ENCODE measurements around the gene THRAP3. TPM values are rescaled to one million over a fixed set of nuclear protein-coding genes. Genes with fewer than 3 reads are reported as not detected.

Gene THRAP3
- total RNA-seq, 1 donor from 2014 or later = 81.0 TPM

- Histone ChIP-seq H3K4me3 (no peak overlapping the region), H3K27me3 (ENCODE audit: low read depth) (no peaks in the 10 kb centered on the region), H3K9me3 (no peaks in the 10 kb centered on the region), H3K4me1 (peaks cover 41% of the 10 kb centered on the region), H3K36me3 (peaks cover 80% of the 10 kb centered on the region), H3K27ac (peak overlapping the region; percentile 72)
- DNase-seq = no peak
- ATAC-seq = no peak
- no peak for TF ChIP-seq CTCF (IDR thresholded peaks at IDR 0.05)
- intact Hi-C loops (cut with DNase I) = no loop called here
These were observed 125.6 kb downstream of the THRAP3 start for GRCh38 chr1:36349839-36350238.

- DNase-seq (peak; percentile 66), ATAC-seq (peak; percentile 78 to 86)
- intact Hi-C loops (cut with DNase I) = no loop called here
- Histone ChIP-seq H3K27me3 (ENCODE audit: low read depth) (no peaks in the 10 kb centered on the region), H3K4me1 (peaks cover 41% of the 10 kb centered on the region), H3K9me3 (no peaks in the 10 kb centered on the region), H3K27ac (peak overlapping the region; percentile 72), H3K36me3 (peaks cover 80% of the 10 kb centered on the region), H3K4me3 (no peak overlapping the region)
- no peak for TF ChIP-seq CTCF (IDR thresholded peaks at IDR 0.05)
These were observed 126.5 kb downstream of the THRAP3 start for GRCh38 chr1:36350659-36351226.

GRCh38 chr1:36351227-36351977 lies 127.2 kb downstream of the THRAP3 start:
- H3K27me3 ChIP-seq (ENCODE audit: low read depth) = no peaks in the 10 kb centered on the region
- H3K4me3 ChIP-seq = no peak overlapping the region
- H3K27ac ChIP-seq = peak overlapping the region; percentile 72
- no peaks in the 10 kb centered on the region for H3K9me3 ChIP-seq
- H3K36me3 ChIP-seq = peaks cover 81% of the 10 kb centered on the region
- peaks cover 41% of the 10 kb centered on the region for H3K4me1 ChIP-seq
- ATAC-seq (peak; percentile 43 to 49), DNase-seq (no peak)
- no peak for TF ChIP-seq CTCF (IDR thresholded peaks at IDR 0.05)
- intact Hi-C loops (cut with DNase I) = no loop called here

GRCh38 chr1:36352125-36352909 lies 128.1 kb downstream of the THRAP3 start:
- Histone ChIP-seq H3K4me3 (no peak overlapping the region), H3K36me3 (peaks cover 79% of the 10 kb centered on the region), H3K4me1 (peaks cover 41% of the 10 kb centered on the region), H3K9me3 (no peaks in the 10 kb centered on the region), H3K27ac (peak overlapping the region; percentile 72), H3K27me3 (ENCODE audit: low read depth) (no peaks in the 10 kb centered on the region)
- DNase-seq (no peak), ATAC-seq (no peak)
- no peak for TF ChIP-seq CTCF (IDR thresholded peaks at IDR 0.05)
- intact Hi-C loops (cut with DNase I) = no loop called here

- no peak overlapping the region for H3K27ac ChIP-seq
- H3K9me3 ChIP-seq = no peaks in the 10 kb centered on the region
- H3K36me3 ChIP-seq = peaks cover 79% of the 10 kb centered on the region
- no peak for ATAC-seq
- no peak for DNase-seq
- intact Hi-C loops (cut with DNase I) = no loop called here
- TF ChIP-seq CTCF (IDR thresholded peaks at IDR 0.05) = no peak
- H3K4me3 ChIP-seq = no peak overlapping the region
- H3K27me3 ChIP-seq (ENCODE audit: low read depth) = no peaks in the 10 kb centered on the region
- peaks cover 41% of the 10 kb centered on the region for H3K4me1 ChIP-seq
These were observed 129.0 kb downstream of the THRAP3 start for GRCh38 chr1:36352910-36353878.

All from lower lobe of right lung (tissue), 2 donors.